Myocyte (in vitro differentiated cells): ENCODE measurements around the gene IL36A. TPM values are rescaled to one million over a fixed set of nuclear protein-coding genes. Genes with fewer than 3 reads are reported as not detected.
A peak's percentile ranks its signal among the peaks of the same experiment; 100 is the strongest.

Experiments used
- DNase-seq: peaks from one replicate; pipeline ENCODE4 v3.0.0-alpha.2; 2012; ENCODE audit warnings: low read depth
- polyA plus RNA-seq: library from polyadenylated mRNA; unstranded; fragments of >200 nt; gene quantifications from one replicate; pipeline ENCODE4 v1.2.1, GENCODE V29; 2012; ENCODE audit warnings: missing spikeins
- total RNA-seq: library from RNA; depleted of rRNA; stranded (reverse); fragments of >200 nt; gene quantifications from 2 replicates; pipeline ENCODE4 v1.2.3, GENCODE V29; 2014

IL36A gene
- total RNA-seq, result not detected in 2 replicates
- not detected for polyA plus RNA-seq

GRCh38 chr2:113005030-113005509 is at the start of gene IL36A:
Gene IL36A (plus strand): TSS chr2:113005459. CDS start chr2:113005872, 413 bp downstream.
- DNase-seq, result no peak

GRCh38 chr2:112957511-112957910 is 47.7 kb upstream of the IL36A start:
- no peak for DNase-seq

GRCh38 chr2:112958428-112959108 is 46.7 kb upstream of the IL36A start:
- peak; percentile 72 for DNase-seq

GRCh38 chr2:112959109-112959812 is 46.0 kb upstream of the IL36A start:
- peak; percentile 4 for DNase-seq

- DNase-seq, result no peak
Observed at GRCh38 chr2:112960230-112960825, 44.9 kb upstream of the IL36A start.

GRCh38 chr2:112962308-112963175 is 42.7 kb upstream of the IL36A start:
- DNase-seq, result no peak

GRCh38 chr2:112967023-112967422 is 38.2 kb upstream of the IL36A start:
- DNase-seq, result no peak

- no peak for DNase-seq
Observed at GRCh38 chr2:112972423-112973086, 32.7 kb upstream of the IL36A start.

GRCh38 chr2:112973156-112973555 is 32.1 kb upstream of the IL36A start:
- no peak for DNase-seq

GRCh38 chr2:112977559-112978056 is 27.7 kb upstream of the IL36A start, which contains the start of gene IL36G:
Gene IL36G (plus strand): TSS chr2:112978006. CDS start chr2:112978639, 633 bp downstream.
- no peak for DNase-seq

GRCh38 chr2:112979731-112980130 is 25.5 kb upstream of the IL36A start:
- DNase-seq, result no peak

- no peak for DNase-seq
Observed at GRCh38 chr2:112980537-112980936, 24.7 kb upstream of the IL36A start.

GRCh38 chr2:112985090-112985489 is 20.2 kb upstream of the IL36A start:
- DNase-seq, result no peak

GRCh38 chr2:112989611-112990010 is 15.6 kb upstream of the IL36A start:
- no peak for DNase-seq

- DNase-seq, result no peak
Observed at GRCh38 chr2:112993831-112994230, 11.4 kb upstream of the IL36A start.

GRCh38 chr2:112994648-112995047 is 10.6 kb upstream of the IL36A start:
- no peak for DNase-seq

- no peak for DNase-seq
Observed at GRCh38 chr2:112995346-112995920, 9.8 kb upstream of the IL36A start.

GRCh38 chr2:112996635-112997034 is 8.6 kb upstream of the IL36A start:
- no peak for DNase-seq

- no peak for DNase-seq
Observed at GRCh38 chr2:112997151-112997550, 8.1 kb upstream of the IL36A start.

GRCh38 chr2:113000436-113000835 is 4.8 kb upstream of the IL36A start:
- DNase-seq, result no peak
